T-helper 1 cell treated with Interleukin-12 subunit alpha and Interleukin-12 subunit beta and Interleukin-4 antibody, amounts not matched to agents 30 μg/mL and 1 μg/mL, for 36 hours (primary cell): ENCODE measurements around the gene EXOC3L2.

Experiments used
- H3K27ac Mint-ChIP-seq: one replicate; pipeline ENCODE4 v1.8.0; 2021; ENCODE audit warnings: mild to moderate bottlenecking, mixed read lengths
- H3K27me3 Mint-ChIP-seq: one replicate; pipeline ENCODE4 v1.8.0; 2021; ENCODE audit warnings: low read depth, mixed read lengths
- H3K36me3 Mint-ChIP-seq: one replicate; pipeline ENCODE4 v1.8.0; 2021; ENCODE audit warnings: low read depth, mixed read lengths
- H3K4me1 Mint-ChIP-seq: one replicate; pipeline ENCODE4 v1.8.0; 2021; ENCODE audit warnings: low read depth, mixed read lengths
- H3K4me3 Mint-ChIP-seq: one replicate; pipeline ENCODE4 v1.8.0; 2021; ENCODE audit warnings: mild to moderate bottlenecking, moderate library complexity, mixed read lengths
- H3K9me3 Mint-ChIP-seq: one replicate; pipeline ENCODE4 v1.8.0; 2021; ENCODE audit warnings: mixed read lengths

Gene EXOC3L2

DNA sequence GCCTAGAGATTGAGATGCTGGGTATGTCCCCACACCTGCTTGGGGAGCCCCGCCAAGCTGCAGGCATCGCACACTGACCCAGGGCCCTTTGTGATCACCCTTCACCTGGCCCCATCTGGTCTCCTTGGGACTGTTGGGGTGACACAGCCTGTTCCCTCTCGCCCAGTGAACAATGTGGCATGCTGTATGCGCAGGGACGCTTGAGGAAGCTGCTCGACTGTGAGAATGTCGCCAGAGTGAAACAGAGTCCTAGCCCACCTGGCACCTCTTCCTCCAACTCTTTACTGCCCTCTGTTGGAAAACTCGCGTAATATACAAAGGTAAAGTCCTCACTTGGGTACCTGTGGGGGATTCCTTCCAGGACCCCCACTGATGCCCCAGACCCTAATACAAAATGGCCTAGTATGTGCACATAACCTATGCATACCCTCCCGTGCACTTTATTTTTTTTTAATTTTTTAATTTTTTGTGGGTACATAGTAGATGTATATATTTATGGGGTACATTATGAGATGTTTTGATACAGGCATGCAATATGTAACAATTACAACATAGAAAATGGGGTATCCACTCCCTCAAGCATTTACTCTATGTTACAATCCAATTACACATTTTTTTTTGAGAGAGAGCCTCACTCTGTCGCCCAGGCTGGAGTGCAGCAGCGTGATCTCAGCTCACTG, 57.6 kb downstream of the EXOC3L2 start:
- Mint-ChIP-seq H3K27me3 (no peaks in the 10 kb centered on the region), H3K27ac (no peak overlapping the region), H3K9me3 (no peaks in the 10 kb centered on the region)

DNA sequence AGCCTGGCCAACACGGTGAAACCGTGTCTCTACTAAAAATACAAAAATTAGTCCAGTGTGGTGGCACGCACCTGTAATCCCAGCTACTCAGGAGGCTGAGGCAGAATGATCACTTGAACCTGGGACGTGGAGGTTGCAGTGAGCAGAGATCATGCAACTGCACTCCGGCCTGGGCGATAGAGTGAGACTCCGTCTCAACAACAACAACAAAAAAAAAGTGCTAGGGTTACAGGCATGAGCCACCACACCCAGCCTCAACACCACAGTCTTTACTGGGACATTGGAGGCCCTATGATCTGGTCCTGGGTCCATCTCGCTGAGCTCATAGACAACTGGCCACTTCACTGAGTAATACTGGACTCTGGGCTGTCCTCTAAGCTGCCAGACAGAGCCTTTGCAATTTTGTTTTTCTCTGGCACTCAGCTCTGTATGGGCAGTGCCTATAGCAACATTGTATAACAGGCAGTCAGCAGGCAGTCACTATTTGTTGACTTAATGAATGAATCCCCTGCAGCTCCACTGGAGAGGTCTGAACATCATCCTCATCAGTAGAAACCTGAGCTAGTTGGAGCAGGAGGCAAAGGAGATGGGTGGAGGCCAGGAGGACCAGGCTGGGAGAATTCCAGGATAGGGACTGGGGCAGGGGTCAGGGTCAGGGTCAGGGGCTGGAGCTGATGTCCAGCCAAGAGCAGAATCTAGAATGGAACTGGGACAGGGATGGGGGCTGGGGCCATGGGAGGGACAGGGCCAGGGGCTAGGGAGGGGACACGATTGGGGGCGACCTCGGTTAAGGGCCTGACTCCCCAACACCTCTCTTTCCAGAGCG, 58.5 kb downstream of the EXOC3L2 start:
- Mint-ChIP-seq H3K9me3 (no peaks in the 10 kb centered on the region), H3K4me1 (peaks cover 5% of the 10 kb centered on the region), H3K4me3 (no peak overlapping the region), H3K27ac (no peak overlapping the region), H3K36me3 (peaks cover 4% of the 10 kb centered on the region), H3K27me3 (no peaks in the 10 kb centered on the region)

More for the DNA sequence above, 57.6 kb downstream of the EXOC3L2 start:
- Mint-ChIP-seq H3K36me3 (peaks cover 3% of the 10 kb centered on the region), H3K4me3 (no peak overlapping the region), H3K4me1 (peaks cover 5% of the 10 kb centered on the region)

DNA sequence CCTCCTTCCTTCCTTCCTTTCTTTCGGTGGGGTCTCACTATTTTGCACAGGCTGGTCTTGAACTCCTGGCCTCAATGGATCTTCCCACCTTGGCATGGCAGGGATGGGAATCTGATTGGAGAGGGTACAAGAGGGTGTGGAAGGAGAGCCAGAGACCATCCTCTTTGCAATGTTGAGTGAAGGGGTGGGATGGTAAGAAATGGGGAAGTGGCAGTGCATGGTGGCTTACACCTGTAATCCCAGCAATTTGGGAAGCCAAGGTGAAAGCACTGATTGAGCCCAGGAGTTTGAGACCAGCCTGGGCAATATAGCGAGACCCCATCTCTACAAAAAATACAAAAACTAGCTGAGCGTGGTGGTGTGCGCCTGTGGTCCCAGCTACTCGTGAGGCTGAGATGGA, 61.1 kb downstream of the EXOC3L2 start:
- peaks cover 10% of the 10 kb centered on the region for H3K36me3 Mint-ChIP-seq
- no peaks in the 10 kb centered on the region for H3K9me3 Mint-ChIP-seq
- no peak overlapping the region for H3K4me3 Mint-ChIP-seq
- H3K4me1 Mint-ChIP-seq, result peaks cover 19% of the 10 kb centered on the region
- H3K27me3 Mint-ChIP-seq, result no peaks in the 10 kb centered on the region
- H3K27ac Mint-ChIP-seq, result no peak overlapping the region

DNA sequence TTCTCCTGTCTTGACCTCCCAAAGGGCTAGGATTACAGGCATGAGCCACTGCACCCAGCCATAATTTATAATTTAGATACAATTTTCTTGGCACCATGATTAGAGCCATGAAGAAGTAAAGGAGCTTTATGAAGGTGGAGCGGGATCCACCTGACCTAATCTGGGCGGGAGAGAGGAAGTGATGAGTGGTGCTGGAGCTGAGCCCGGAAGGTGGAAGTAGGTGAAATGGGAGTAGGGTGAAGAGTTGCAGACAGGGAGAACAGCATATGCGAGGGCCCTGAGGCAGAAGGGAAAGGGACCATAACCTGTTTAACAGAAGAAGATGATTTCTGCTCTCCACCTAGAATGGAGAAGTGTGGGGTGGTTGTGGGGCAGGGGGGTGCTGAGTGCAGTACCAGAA, 62.4 kb downstream of the EXOC3L2 start:
- Mint-ChIP-seq H3K4me3 (no peak overlapping the region), H3K36me3 (peaks cover 11% of the 10 kb centered on the region), H3K27me3 (no peaks in the 10 kb centered on the region), H3K4me1 (peaks cover 21% of the 10 kb centered on the region), H3K9me3 (no peaks in the 10 kb centered on the region), H3K27ac (no peak overlapping the region)

DNA sequence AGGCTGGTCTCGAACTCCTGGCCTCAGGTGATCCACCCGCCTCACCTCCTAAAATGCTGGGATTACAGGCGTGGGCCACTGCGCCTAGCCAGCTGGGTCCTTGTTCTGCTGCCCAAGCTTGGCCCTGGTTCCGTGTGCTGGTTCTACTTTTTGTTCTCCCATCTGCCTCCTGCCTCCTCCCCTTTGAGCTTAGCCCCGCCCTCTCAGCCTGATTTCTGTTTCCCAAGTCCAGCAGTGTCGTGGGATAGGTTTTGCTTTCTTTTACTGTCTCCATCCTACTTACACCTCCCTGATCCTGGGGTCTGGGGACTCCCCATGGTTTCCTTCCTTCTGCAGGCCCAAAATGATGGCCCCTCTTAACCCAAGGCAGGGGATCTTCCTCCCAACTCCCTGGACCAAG, 64.3 kb downstream of the EXOC3L2 start:
- Mint-ChIP-seq H3K36me3 (peaks cover 11% of the 10 kb centered on the region), H3K27me3 (no peaks in the 10 kb centered on the region), H3K27ac (no peak overlapping the region), H3K9me3 (no peaks in the 10 kb centered on the region), H3K4me3 (peak overlapping the region; percentile 71), H3K4me1 (peaks cover 21% of the 10 kb centered on the region)

DNA sequence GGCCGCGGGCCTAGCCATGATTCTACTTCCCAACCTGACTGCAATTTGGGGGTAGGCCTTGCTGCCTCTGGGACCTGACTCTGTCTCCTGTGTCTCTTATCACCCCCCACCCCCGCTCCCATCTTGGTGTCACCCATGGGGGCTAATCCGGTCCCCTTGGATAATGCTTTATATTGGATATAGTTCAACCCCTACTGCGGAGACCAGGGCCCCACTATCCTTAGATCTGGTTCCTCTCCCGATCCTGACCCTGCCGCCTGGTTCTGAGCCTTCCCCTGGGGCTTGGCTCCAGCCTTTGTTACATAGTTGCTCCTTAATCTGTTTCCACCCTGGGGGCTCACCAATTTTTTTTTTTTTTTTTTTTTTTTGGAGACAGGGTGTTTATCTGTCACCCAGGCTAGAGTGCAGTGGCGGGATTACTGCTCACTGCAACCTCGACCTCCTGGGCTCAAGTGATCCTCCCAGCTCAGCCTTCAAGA, 65.3 kb downstream of the EXOC3L2 start:
- Mint-ChIP-seq H3K4me3 (peak overlapping the region; percentile 71), H3K4me1 (peaks cover 24% of the 10 kb centered on the region), H3K9me3 (no peaks in the 10 kb centered on the region), H3K27me3 (no peaks in the 10 kb centered on the region), H3K36me3 (peaks cover 11% of the 10 kb centered on the region), H3K27ac (peak overlapping the region; percentile 49)

DNA sequence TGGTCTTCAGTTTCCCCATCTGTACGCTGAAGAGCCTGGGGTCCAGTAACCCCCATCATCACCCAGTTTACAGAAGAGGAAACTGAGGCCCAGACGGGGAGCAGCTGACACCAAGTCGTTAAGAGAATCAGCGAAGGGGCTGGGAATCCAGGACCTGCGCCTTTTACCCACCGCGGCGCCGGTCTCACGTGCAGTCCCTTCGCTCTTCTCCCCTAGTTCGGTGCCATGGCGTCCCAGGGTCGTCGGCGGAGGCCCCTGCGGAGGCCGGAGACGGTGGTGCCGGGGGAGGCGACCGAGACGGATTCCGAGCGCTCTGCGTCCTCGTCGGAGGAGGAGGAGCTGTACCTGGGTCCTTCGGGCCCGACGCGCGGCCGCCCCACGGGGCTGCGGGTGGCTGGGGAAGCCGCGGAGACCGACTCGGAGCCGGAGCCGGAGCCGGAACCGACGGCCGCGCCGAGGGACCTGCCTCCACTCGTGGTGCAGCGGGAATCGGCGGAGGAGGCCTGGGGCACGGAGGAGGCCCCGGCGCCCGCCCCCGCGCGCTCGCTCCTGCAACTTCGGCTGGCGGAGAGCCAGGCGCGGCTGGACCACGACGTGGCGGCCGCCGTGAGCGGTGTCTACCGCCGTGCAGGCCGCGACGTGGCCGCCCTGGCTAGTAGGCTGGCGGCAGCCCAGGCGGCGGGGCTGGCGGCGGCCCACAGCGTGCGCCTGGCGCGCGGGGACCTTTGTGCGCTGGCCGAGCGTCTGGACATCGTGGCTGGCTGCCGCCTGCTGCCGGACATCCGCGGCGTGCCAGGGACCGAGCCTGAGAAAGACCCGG, 65.9 kb downstream of the EXOC3L2 start:
- Mint-ChIP-seq H3K4me1 (peaks cover 22% of the 10 kb centered on the region), H3K4me3 (peak overlapping the region; percentile 92), H3K36me3 (peaks cover 11% of the 10 kb centered on the region), H3K9me3 (no peaks in the 10 kb centered on the region), H3K27ac (peak overlapping the region; percentile 97), H3K27me3 (no peaks in the 10 kb centered on the region)

DNA sequence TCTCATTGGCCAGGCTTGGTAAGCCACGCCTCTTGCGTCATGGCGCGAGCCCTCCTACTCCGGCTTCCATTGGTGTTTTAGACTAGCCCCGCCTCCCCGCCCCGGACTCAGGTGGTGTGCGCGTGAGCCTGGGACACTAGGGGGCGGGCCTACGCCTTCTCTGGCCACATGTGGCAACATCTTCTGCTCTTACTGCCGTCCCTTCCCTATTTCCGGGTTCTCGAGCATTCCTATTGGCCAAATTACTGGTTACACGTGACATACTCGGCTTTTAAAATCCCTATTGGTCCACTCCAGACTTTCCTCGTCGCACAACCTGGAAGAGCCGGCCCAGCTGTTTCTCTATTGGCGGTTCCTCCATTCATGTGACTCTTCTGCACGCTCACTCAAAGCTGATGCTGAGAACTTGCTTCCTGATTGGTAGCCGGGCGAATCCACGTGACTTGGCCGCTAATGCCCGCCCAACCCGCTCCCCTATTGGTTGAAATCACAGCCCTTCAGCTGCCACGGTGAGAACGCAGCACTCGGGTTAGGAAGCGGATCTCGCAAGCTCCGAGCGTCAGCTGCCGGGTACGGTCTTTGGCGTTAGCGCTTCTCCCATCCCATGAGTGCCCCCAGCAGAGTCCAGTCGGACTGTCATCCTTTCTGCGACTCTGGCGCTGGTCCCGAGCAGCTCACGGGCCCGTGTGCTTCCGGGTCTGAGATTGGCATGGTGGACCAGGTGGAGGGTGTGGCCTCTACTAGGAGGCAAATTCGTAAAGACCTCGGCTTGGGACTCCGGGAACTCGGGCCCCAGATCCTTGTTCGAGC, 66.7 kb downstream of the EXOC3L2 start, which contains the start of gene BLOC1S3:
TSS of gene BLOC1S3 (plus strand) at position 523 of the 810 bp plus-strand sequence. CDS start 513 bp downstream, outside the sequence.
- Mint-ChIP-seq H3K36me3 (peaks cover 11% of the 10 kb centered on the region), H3K4me3 (peak within 1 kb of the TSS; percentile 92), H3K27me3 (no peaks in the 10 kb centered on the region), H3K4me1 (peaks cover 27% of the 10 kb centered on the region), H3K27ac (peak within 1 kb of the TSS; percentile 97), H3K9me3 (no peaks in the 10 kb centered on the region)

DNA sequence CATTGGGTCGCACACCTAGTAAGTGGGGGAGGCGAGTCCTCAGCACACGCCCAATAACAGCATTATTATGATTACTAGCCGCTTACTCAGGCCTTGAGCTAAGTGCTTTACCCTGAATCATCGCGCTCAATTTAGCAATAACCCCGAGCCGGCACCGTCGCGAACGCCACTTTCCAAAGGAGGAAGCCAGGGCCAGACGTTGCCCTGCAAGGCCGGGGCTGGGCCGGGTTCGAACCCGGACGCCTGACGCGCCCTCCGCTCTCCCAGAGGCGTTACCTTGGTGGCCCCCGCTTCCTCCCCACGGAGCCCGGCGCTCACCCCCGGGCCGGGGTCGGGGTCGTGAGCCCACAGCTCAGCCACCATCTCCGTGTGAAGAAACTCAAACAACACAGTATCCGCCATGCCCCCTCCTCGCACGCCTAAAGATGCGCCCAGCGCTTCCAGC, 67.4 kb downstream of the EXOC3L2 start, which contains the start of gene TRAPPC6A:
TSS of gene TRAPPC6A (minus strand) at position 421 of the 445 bp plus-strand sequence. CDS start at position 402, 19 bp downstream.
- H3K36me3 Mint-ChIP-seq, result peaks cover 11% of the 10 kb centered on the region
- H3K27ac Mint-ChIP-seq, result peak within 1 kb of the TSS; percentile 97
- no peaks in the 10 kb centered on the region for H3K27me3 Mint-ChIP-seq
- no peaks in the 10 kb centered on the region for H3K9me3 Mint-ChIP-seq
- peak within 1 kb of the TSS; percentile 92 for H3K4me3 Mint-ChIP-seq
- peaks cover 29% of the 10 kb centered on the region for H3K4me1 Mint-ChIP-seq

DNA sequence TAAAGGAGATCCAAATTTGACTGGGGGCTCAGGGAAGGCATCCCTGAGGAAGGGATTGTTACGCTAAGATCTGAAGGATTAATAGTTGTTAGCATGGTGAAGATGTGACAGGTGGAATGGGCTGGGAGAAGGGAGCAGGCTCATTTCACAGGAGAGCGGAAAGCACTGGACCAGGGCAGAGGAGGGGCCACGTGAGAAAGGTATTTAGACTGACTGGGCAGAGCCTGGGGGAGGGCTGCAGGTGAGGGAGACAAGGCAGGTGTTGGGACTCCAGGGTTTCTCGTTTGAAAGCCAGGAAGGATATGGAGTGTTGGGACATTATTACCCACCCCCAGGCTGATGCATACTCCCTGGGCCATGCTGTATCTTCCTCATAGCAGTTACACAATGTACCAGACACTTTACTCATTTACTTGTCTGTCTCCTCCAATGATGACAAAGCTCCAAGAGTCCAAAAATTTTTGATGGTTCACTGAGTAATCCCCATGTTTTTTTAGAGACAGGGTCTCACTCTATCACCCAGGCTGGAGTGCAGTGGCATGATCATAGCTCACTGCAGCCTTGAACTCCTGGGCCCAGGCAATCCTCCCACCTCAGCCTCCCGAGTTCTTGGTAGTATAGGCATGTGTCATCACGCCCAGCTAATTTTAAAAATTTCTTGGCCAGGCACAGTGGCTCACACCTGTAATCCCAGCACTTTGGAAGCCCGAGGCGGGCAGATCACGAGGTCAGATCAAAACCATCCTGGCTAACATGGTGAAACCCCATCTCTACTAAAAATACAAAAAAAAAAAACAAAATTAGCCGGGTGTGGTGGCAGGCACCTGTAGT, 69.5 kb downstream of the EXOC3L2 start:
- peak overlapping the region; percentile 1 for H3K27ac Mint-ChIP-seq
- peaks cover 1% of the 10 kb centered on the region for H3K36me3 Mint-ChIP-seq
- no peaks in the 10 kb centered on the region for H3K27me3 Mint-ChIP-seq
- no peaks in the 10 kb centered on the region for H3K9me3 Mint-ChIP-seq
- H3K4me1 Mint-ChIP-seq, result peaks cover 38% of the 10 kb centered on the region
- peak overlapping the region; percentile 24 for H3K4me3 Mint-ChIP-seq

DNA sequence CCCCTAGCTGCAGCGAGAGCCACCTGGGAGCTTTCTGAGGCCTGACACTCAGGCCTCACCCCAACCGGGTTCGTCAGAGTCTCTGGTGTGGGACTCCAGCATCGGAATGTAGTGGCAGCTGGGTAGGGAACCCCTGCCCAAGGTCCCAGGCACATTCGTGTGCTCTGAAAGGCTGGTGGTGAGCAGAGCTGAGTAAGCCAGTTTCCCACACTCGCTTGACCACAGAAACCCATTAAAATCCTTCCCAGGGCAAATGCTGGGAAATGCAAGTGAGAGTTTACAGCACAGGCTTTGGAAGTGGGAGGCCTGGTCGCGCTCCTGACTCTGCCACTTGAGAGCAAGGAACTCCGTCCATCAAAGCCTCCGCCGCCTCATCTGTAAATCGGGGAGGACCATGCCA, 71.4 kb downstream of the EXOC3L2 start:
- H3K27ac Mint-ChIP-seq, result peak overlapping the region; percentile 59

DNA sequence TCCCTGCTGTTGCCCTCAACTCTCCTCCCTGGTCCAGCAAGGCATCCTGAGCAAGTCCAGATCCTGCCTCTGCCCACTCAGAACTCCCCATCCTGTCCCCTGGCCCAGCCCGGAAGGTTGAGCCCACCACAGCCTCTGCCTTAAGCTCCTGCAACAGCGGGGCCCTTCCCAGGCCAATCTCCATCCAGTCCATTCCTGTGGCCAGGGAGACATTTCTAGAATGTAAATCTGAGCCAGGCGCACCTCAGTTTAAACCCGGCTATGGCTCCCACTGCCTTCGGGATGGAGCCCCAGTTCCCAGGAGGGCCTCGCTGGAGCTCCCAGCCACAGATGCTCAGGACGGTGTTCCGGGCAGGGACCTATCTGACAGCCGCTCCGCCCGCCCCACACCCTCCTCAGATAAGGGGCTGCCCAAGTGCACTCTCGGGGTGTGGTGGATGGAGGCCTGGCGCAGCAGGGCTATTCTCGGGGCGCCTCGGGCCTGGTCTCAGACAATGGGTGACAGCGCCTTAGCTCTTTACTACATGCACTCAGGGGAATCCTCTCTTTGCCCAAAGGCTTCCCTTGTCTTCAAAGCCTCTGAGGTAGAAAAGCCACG, 72.5 kb downstream of the EXOC3L2 start:
- Mint-ChIP-seq H3K27ac (no peak overlapping the region), H3K27me3 (no peaks in the 10 kb centered on the region), H3K9me3 (no peaks in the 10 kb centered on the region), H3K4me1 (peaks cover 33% of the 10 kb centered on the region), H3K4me3 (no peak overlapping the region), H3K36me3 (no peaks in the 10 kb centered on the region)

More for the DNA sequence above, 71.4 kb downstream of the EXOC3L2 start:
- H3K9me3 Mint-ChIP-seq, result no peaks in the 10 kb centered on the region
- H3K36me3 Mint-ChIP-seq, result peaks cover 1% of the 10 kb centered on the region
- no peaks in the 10 kb centered on the region for H3K27me3 Mint-ChIP-seq
- H3K4me1 Mint-ChIP-seq, result peaks cover 35% of the 10 kb centered on the region
- H3K4me3 Mint-ChIP-seq, result no peak overlapping the region
